HK-2 (cell line): ENCODE data around the gene NFKBIA.
"Not testable (repeated sequence)": the region's sequence is repeated elsewhere in the genome, so short reads cannot be mapped to it uniquely, and the experiment has no call there.

Experiments used
- DNase-seq: peaks from one replicate; pipeline ENCODE4 v3.0.0-alpha.2; 2018; ENCODE audit not compliant: unreplicated experiment

Gene NFKBIA, protein sequence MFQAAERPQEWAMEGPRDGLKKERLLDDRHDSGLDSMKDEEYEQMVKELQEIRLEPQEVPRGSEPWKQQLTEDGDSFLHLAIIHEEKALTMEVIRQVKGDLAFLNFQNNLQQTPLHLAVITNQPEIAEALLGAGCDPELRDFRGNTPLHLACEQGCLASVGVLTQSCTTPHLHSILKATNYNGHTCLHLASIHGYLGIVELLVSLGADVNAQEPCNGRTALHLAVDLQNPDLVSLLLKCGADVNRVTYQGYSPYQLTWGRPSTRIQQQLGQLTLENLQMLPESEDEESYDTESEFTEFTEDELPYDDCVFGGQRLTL

DNA sequence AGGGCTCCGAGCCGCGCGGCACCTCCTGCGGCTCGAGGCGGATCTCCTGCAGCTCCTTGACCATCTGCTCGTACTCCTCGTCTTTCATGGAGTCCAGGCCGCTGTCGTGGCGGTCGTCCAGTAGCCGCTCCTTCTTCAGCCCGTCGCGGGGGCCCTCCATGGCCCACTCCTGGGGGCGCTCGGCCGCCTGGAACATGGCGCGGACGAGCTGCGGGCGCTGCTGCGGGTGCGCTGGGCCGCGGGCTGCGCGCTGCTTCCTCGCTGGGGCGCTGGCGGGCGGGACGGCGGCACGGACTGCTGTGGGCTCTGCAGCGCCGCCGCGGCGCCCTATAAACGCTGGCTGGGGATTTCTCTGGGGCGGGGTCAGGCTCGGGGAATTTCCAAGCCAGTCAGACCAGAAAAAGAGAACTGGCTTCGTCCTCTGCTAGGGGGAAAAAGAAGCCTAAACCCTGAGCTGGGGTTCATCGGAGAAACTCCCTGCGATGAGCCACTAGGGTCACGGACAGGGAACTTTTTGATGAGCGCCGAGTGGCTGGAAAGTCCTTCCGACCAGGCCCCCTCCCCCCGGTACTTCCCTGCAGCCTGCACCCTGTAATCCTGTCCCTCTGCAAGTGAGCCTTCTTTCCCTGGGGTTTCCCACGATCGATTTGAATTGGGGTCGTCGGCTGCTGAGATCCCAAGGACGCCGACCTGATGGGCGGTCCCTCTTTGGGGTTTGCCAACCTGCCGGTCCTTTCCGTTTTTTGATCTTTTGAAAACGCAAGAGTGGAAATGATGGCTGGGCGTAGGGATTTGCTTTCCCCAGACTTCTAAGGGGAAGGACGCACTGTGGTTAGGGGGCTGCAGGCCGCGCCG, at the start of gene NFKBIA:
Gene NFKBIA, minus strand, starts transcription at position 301 of the 855 bp plus-strand sequence. Its CDS starts 105 bp downstream, at position 196.
- DNase-seq, result peak; percentile 93

DNA sequence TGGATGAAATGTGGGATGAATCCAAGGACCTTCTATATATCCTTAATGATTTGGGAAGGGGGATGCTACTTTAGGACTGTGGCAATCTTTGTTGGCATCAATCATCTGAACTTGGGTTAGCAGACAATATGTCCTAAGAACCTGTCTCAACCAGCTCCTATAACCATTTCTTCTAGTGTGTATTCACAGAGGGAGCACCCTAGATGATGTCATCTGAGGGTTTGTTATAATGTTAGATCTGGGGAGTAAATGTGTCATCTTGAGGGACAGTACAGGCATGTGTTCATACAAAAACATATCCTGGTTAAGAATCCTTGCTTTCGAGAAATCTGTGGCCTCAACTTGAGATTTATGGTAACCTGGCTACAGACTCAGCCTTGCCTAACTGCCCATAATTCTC, 41.9 kb upstream of the NFKBIA start:
- DNase-seq, result no peak

DNA sequence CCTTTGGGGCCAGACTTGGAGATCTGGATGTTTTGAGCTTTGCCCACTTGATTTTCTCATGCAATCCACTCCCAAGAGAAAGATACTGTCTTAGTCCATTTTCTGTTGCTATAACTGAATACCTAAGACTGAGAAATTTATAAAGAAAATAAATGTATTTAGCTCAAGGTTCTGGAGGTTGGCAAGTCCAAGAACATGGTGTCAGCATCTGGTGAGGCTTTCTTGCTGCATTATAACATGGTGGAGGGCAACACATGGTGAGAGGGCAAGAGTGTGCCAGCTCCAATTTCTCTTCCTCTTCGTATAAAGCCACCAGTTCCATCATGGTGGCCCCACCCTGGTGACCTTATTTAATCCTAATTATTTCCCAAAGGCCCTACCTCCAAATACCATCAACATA, 39.6 kb upstream of the NFKBIA start:
- DNase-seq, result no peak

DNA sequence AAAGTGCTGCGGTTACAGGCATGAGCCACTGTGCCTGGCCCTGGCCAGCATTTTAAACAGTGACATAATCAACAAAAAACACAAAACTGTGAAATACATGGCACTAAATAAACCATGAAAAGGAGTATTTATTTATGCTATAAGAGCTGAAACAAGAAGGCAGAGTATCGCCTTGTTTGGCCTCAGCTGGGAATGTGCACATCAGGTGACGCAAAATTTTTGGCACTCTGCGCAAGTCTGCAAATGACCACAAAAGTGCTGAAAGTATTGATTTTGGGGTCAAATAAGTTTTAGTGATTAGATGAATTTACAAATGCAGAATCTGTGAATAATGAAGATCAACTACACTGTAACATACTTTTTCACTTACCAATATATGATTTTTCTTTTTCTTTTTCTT, 36.6 kb upstream of the NFKBIA start:
- no peak for DNase-seq

DNA sequence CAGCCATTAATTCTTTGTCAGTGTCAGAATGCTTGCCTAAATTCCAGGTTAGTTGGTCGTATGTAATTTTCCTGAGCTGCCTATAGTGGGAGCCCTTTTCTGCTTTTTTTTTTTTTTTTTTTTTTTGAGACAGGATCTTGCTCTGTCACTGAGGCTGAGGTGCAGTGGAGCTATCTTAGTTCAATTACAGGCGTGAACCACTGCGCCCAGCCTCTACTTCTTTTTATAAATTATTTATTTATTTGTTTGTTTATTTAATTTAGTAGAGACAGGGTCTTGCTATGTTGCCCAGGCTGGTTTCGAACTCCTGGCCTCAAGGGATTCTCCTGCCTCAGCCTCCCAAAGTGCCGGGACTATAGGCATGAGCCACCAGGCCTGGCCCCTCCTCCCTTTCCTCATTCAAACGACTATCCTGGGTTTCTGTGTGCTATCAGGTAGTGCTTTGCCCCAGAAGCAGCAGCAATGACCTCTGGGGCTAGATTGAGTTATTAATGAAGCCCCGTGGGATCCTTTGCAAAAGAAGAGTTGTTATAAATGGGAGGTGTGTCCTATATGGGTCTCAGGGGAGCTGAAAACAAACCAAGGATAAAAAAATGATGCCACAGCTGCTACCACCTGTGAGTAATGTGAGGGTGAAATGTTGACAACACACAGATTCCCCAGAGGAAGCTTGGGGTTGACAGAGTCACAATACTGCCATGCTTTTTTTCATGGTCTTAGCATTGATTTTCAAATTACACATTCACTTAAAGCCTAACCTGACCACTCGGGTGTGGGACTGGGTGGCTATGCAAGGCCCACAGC, 34.6 kb upstream of the NFKBIA start:
- DNase-seq, result no peak

DNA sequence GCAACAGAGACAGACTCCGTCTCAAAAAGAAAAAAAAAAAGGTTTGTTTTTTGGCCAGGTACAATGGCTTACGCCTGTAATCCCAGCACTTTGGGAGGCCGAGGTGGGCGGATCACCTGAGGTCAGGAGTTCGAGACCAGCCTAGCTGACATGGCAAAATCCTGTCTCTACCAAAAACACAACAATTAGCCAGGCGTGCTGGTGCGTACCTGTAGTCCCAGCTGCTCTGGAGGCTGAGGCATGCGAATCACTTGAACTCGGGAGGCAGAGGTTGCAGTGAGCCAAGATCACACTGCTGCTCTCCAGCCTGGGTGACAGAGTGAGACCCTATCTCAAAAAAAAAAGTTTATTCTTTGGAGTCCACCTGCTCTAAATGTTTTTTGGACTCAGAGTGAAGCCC, 33.9 kb upstream of the NFKBIA start:
- DNase-seq, result not testable (repeated sequence)

DNA sequence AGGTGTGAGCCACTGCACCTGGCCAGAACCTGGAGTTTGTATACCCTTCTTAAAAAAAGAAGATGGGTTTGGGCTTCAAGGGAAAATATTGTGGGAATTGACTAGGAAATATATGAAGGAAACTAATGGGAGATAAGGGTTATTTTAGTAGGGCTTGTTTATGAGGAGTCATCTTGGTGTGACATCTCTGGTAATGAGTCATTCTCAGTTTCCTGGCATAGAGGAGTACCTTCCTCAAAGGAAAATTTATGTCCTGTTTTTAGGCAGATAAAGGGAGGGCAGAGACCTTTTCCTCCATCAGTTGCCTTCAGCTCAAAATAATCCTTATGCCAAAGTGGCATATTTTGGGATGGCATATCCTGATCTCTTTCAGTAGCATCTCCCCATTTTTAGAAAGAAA, 30.6 kb upstream of the NFKBIA start:
- DNase-seq, result no peak

DNA sequence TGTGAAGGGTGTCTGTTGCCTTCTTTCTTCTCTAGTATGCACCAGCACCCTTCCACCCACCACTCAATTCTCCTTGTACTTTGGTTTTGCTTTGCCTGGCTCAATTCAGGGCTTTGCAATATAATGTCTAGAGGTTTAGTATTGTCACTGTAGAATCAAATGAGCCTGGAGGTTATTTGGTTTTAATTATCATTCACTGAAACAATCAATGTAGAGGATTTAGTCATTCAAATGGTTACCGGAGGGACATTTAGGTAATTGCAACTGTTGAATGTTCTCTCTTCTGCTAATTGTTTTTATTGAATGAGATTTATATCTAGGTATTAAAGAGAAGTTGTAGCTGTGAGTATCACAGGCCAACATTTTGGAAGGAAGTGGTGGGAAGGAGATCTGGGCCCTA, 29.3 kb upstream of the NFKBIA start:
- DNase-seq, result no peak

DNA sequence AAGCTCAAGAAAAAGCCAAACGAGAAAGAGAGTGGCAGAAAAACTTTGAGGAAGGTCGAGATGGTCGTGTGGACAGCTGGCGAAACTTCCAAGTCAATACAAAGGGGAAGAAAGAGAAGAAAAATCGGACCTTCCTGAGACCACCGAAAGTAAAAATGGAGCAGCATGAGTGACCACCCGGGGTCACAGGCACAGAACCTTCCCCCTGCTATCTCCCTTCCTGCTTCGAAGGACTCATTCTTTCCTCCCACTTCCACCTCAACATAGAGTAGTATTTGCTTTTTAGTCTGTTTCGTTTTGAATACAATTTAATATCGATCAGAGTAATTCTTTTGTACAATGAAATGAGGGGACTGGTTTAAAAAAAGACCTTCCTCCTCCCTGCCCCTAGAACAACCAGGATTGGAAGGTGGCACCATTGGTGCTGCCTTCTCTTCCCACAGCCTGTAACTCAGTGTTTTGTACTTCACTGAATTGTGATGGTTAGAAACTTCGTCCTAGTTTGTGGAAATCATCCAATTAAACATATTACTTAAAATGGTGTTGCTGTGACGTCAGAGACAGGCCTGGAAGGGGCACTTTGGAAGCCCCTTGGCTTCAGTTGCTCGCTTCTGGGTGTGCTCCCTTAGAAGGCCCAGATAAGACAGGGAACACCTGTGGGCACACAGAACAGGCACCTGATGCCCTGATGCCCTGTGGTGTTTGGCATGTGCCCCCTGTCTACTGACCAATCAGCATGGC, 26.1 kb upstream of the NFKBIA start:
- DNase-seq, result no peak

DNA sequence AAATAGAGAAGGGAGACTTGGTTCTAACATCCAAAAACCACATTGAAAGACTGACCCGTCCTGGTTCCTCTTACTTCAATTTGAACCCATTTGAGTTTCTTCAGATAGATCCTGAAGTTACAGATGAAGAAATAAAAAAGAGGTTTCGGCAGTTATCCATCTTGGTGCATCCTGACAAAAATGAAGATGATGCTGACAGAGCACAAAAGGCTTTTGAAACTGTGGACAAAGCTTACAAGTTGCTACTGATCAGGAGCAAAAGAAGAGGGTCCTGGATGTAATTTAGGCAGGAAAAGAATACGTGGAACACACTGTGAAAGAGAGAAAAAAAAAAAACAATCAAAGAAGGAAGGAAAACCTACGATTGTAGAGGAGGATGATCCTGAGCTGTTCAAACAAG, 25.4 kb upstream of the NFKBIA start:
- DNase-seq, result no peak

DNA sequence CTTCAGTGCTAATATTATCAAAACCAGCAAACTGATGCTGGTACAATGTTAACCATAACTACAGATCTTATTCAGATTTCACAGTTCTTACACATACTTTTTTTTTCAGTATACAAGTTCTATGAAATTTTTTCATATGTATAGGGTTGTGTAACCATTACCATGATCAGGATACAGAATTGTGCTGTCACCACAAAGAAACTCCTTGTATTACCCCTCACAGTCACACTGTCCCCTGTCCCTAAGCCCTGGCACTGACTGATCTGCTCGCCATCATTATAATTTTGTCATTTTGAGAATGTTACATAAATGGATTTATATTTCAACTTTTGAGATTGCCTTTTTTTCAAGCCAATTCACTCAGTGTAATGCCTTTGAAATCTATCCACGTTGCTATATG, 21.3 kb upstream of the NFKBIA start:
- no peak for DNase-seq

DNA sequence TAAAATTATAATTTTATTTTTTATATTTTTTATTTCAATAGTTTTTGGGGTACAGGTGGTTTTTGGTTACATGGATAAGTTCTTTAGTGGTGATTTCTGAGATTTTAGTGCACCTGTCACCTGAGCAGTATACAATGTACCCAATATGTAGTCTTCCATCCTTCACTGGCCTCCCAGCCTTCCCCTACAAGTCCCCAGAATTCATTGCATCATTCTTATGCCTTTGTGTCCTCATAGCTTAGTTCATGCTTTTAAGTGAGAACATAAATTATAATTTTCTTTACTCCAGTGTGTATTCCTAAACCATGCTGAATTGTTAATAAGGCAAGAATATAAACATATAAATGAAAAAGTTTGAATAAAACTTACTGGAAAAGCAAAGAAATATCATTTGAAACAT, 19.1 kb upstream of the NFKBIA start:
- DNase-seq, result no peak

DNA sequence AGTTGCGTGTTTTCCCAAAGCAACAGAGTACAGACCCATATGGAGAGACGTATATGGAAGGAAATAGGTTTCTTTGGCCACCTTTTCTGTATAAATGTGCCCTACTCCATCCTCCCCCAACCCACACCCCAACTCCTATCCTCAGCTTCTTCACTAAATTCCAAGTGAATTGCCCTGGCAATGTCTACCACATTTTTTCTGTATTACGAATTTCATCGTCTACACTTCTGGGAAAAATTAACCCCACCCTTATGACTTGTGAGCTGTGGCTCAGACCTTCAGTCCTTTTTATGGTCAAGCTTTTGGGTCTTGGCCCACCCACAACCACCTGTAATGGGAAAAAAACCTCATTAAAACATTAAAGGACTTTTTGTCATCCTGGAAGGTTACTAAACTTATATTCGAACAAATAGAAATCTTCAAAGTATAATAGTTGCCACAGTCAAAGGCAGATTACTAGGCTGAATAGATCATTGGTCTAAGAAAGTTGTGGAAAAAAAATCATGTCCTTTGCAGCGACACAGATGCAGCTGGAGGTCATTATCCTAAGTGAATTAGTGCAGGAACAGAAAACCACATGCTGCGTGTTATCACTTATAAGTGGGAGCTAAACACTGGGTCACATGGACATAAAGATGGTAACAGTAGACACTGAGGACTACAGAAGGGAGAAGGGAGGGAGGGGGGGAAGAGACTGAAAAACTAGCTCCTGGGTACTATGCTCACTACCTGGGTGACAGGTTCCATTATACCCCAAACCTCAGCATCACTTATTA, 15.7 kb upstream of the NFKBIA start:
- DNase-seq, result no peak

DNA sequence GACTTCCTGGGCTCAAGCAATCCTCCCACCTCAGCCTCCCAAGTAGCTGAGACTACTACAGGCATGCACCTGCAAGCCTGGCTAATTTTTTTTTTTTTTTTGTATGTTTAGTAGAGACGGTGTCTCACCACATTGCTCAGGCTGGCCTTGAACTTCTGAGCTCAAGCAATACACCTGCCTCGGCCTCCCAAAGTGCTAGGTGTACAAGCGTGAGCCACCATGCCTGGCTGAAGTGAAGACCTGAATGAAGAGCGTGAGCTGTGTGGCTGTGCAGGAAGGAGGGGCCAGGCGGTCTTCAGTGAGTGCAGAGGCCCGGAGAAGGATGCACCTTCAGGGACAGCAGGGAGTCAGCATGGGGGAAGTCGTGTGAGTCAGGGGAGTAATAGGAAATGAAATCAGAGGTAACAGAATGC, 14.9 kb upstream of the NFKBIA start:
- DNase-seq, result no peak

DNA sequence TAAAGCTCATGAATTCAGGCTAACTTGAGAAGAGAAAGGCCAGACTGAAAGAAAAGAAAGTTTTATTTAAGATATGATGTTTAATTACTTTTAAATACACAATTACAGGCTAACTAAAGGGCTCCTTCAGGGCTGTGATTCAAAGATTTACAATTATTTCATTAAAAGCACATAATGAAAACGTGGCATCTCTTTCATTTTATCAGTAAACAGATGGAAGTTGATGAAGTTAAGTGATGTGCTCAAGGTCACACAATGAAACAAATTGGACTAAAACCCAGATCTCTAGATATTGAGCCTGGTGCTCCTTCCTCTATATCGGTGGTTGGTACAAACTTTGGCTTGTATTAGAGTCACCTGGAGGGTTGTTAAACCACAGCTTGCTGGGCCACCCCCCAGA, 13.5 kb upstream of the NFKBIA start:
- DNase-seq, result no peak

DNA sequence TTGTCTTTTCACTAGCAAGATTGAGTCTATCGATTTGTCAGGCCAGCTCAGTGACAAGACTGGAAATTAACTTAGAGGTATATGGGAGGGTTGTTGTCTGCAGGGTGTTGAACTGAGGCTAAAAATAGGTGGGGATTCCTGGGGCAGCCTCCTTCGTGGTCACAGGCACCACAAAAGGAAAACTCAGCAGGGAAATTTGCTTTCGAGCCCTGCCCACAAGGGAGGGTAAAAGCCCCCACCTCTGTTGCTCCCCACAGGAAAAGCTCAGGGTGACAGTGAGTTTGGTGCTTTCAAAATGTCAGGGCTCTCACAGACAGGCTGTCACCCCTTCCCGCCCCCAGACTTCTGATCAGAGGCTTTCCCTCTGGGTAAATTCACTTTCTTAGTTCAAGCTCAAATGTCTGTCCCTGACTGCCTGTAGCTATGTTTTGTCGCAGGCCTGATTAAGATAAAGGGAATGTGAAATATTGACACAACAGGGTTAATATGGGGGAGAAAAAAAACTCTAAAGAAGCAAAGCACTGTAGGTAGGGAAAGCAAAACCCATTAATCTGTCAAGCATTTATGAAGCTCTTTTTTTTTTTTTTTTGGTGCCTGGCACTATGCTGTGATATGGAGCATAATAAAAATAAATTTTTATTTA, 11.7 kb upstream of the NFKBIA start:
- no peak for DNase-seq

DNA sequence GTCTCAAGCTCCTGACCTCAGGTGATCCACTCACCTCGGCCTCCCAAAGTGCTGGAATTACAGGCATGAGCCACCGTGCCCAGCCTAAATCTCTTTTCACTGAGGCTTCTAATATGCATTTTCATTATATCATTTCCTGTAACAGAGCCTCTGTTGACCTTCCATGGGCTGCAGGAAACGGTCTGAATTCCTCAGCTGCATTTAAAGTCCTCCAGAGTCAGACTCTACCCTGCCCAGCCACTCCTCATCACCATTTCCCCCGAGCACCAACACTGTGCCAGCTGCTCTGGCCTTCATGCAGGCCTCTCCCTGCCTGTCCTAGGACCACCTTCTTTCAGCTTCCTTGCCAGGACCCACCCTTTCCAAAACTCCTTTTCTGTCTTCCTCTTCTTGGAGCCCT, 9.8 kb upstream of the NFKBIA start:
- no peak for DNase-seq

DNA sequence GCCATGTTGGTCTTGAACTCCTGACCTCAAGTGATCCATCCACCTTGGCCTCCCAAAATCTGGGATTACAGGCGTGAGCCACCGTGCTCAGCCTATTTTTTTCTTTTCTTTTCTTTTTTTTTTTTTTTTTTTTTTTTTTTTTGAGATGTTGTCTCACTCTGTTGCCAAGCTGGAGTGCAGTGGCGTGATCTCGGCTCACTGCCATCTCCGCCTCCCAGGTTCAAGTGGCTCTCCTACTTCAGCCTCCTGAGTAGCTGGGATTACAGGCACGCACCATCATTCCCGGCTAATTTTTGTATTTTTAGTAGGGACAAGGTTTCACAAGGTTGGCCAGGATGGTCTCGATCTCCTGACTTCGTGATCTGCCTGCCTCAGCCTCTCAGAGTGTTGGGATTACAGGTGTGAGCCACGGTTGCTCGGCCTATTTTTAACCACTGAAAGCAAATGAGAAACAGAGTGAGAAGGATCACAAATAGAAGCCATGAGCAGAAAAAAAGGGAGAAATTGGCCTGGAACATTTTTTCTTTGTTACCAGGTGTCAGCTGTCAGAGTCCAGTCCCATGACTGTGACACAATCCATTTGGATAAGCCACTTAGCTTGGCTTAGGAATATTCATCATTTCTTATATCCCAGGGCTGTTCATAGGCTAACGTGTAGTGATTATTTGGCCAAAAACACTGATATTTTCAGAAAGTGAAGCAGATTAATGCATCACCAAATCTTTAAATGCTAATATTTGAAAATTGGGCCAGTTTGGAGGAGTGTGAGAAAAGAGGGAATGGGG, 7.9 kb upstream of the NFKBIA start:
- DNase-seq, result no peak

DNA sequence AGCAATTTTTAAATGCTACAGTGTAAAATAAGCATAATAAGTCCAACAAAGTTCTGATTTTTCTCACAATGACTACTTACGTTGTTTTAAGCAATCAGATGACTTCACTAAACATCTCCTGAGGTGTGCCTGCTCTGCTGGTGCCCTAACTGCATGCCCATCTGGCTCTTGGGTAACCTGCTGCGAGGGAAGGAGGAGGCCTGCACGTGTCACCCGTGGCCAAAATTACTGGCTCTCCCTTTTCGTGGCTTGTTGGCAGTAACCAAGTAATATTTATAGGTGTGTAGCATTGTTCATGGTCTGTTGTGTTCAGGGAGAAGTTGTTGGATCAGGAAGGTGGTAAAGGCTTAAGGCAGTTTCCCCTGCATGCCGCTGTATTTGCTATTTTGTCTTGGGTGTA, 6.3 kb upstream of the NFKBIA start:
- no peak for DNase-seq

DNA sequence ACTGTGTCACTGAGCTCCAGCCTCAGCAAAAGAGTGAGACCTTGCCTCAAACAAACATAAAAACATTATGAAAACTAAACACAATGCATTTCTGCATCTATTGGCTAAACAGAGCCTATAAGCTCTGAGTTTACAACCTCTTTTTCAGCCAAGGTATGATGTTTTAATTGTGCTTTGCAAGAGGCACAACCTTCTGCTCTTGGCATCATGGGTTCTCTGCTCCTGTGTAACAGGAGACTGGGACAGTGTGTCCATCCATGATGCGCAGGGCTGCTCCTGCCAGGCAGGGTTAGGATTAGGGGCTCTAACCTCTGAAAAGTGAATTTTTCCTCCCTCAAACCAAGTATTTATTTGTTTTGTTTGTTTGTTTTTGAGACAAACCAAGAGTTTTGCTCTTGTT, 5.0 kb upstream of the NFKBIA start:
- DNase-seq, result no peak
